BJ (cell line): Measurements from ENCODE around the gene YBX1. TPM values are rescaled to one million over a fixed set of nuclear protein-coding genes. Genes with fewer than 3 reads are reported as not detected.
"Not testable (repeated sequence)": the region's sequence is repeated elsewhere in the genome, so short reads cannot be mapped to it uniquely, and the experiment has no call there.

Source experiments
- CTCF ChIA-PET: fragments of 350-600 bp; formaldehyde crosslinking; extraction: SDS; loops from one replicate; lab custom pipeline; 2021; ENCODE audit warnings: antibody characterized with exemption, inconsistent platforms; lab: Yijun Ruan, JAX
- POLR2A ChIA-PET: fragments of 300-600 bp; sonication (Branson Sonifier 250); formaldehyde crosslinking; extraction: SDS; loops from one replicate; lab custom pipeline; 2021; ENCODE audit warnings: antibody characterized with exemption; lab: Charles Lee
- DNase-seq: peaks from one replicate; pipeline ENCODE4 v3.0.0-alpha.2; 2011; ENCODE audit warnings: low read depth
- H3K27me3 ChIP-seq: 2 replicates; pipeline ENCODE4 v1.6.0; 2011; ENCODE audit warnings: low read length; ENCODE audit not compliant: control insufficient read depth, insufficient read depth
- H3K36me3 ChIP-seq: 2 replicates; pipeline ENCODE4 v1.5.1; 2011; ENCODE audit warnings: low read length; ENCODE audit not compliant: control insufficient read depth, insufficient read depth
- H3K4me3 ChIP-seq: 2 replicates; pipeline ENCODE4 v1.5.1; 2011; ENCODE audit warnings: low read depth, mild to moderate bottlenecking, control low read depth, low read length
- CTCF ChIP-seq: IDR thresholded peaks from 2 replicates; pipeline ENCODE4 v1.5.1; 2011; ENCODE audit warnings: low read depth, mild to moderate bottlenecking, control low read depth, inconsistent platforms, low read length, moderate library complexity; ENCODE audit not compliant: insufficient read depth
- polyA plus RNA-seq: library from polyadenylated mRNA; depleted of rRNA; stranded (reverse); fragments of >200 nt; gene quantifications from 2 replicates; pipeline ENCODE4 v1.2.3, GENCODE V29; 2011

YBX1 gene
- polyA plus RNA-seq, 1 experiment = 387 TPM

DNA sequence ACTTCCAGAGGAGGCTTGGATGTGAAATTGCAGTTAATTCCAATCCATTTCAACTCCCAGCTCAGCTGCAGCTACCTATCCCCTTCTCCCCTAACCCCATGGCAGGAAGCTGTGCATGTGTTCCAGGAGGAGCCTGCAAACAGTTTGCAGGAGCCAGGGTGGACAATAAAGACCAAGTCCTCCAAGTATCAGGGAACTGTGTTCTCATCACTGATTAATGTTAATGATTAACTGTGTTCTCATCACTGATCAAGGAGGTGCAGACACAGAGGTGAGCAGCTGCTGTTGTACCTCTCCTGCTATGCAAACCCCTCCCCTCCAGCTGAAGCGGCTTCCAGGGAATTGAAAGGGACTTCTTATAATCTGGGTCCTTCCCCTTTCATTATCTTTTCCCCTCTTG is 38.6 kb downstream of the YBX1 start:
- CTCF ChIA-PET = interaction anchor here (0.5 kb wide), 1 partner anchor 60 kb away, joined by 3 read pairs; no protein-coding TSS in a partner anchor

GRCh38 chr1:42721926-42722325 is 39.7 kb downstream of the YBX1 start:
- Histone ChIP-seq H3K4me3 (no peak overlapping the region), H3K36me3 (no peaks in the 10 kb centered on the region), H3K27me3 (no peaks in the 10 kb centered on the region)
- CTCF ChIA-PET = no interaction called here
- DNase-seq = no peak
- POLR2A ChIA-PET = interaction anchor here (0.6 kb wide), 1 partner anchor 927 kb away, joined by 4 read pairs; no protein-coding TSS in a partner anchor
- no peak for TF ChIP-seq CTCF

More for the DNA sequence above, 38.6 kb downstream of the YBX1 start:
- Histone ChIP-seq H3K36me3 (no peaks in the 10 kb centered on the region), H3K4me3 (no peak overlapping the region), H3K27me3 (no peaks in the 10 kb centered on the region)
- POLR2A ChIA-PET = no interaction called here
- TF ChIP-seq CTCF = no peak
- no peak for DNase-seq

DNA sequence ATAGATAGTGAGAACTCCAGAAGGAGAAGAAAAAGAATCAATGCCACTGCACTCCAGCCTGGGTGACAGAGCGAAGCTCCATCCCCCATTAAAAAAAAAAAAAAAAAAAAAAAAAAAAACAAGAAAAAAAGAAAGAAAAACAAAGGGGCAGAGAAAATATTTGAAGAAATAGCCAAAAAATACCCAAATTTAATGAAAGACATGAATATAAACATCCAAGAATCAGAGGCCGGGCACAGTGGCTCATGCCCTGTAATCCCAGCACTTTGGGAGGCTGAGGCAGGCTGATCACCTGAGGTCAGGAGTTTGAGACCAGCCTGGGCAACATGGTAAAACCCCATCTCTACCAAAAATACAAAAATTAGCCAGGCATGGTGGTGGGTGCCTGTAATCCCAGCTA is 40.2 kb downstream of the YBX1 start:
- POLR2A ChIA-PET = interaction anchor here (0.6 kb wide), 1 partner anchor 927 kb away, joined by 4 read pairs; no protein-coding TSS in a partner anchor
- DNase-seq, CTCF ChIA-PET, H3K4me3 ChIP-seq, H3K27me3 ChIP-seq, H3K36me3 ChIP-seq: not testable (repeated sequence)

- CTCF ChIA-PET = no interaction called here
These were observed 41.3 kb downstream of the YBX1 start for GRCh38 chr1:42723511-42723910.

DNA sequence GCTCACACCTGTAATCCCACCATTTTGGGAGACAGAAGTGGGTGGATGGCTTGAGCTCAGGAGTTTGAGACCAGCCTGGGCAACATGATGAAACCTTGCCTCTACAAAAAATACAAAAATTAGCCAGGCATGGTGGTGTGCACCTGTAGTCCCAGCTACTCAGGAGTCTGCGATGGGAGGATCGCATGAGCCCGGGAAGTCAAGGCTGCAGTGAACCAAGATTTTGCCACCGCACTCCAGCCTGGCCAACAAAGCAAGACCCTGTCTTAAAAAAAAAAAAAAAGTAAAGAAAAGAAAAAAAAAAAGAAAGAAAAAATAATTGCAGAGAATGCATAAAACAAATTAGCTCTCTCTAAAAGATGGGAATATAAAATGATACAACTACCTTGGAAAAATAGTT is 43.6 kb downstream of the YBX1 start:
- H3K4me3 ChIP-seq, H3K36me3 ChIP-seq, CTCF ChIA-PET, DNase-seq, POLR2A ChIA-PET, H3K27me3 ChIP-seq: not testable (repeated sequence)

More at GRCh38 chr1:42723511-42723910, 41.3 kb downstream of the YBX1 start:
- Histone ChIP-seq H3K4me3 (no peak overlapping the region), H3K27me3 (no peaks in the 10 kb centered on the region), H3K36me3 (no peaks in the 10 kb centered on the region)
- DNase-seq = no peak
- TF ChIP-seq CTCF = no peak
- POLR2A ChIA-PET = interaction anchor here (0.6 kb wide), 1 partner anchor 938 kb away, joined by 7 read pairs; no protein-coding TSS in a partner anchor

- Histone ChIP-seq H3K4me3 (no peak overlapping the region), H3K36me3 (no peaks in the 10 kb centered on the region), H3K27me3 (no peaks in the 10 kb centered on the region)
- CTCF ChIA-PET = no interaction called here
- POLR2A ChIA-PET = no interaction called here
- TF ChIP-seq CTCF = no peak
- no peak for DNase-seq
These were observed 47.8 kb downstream of the YBX1 start for GRCh38 chr1:42730002-42730401.
